HG03097 (cell line): Measurements from ENCODE around the gene GAREM1.
"Not testable (repeated sequence)": the region's sequence is repeated elsewhere in the genome, so short reads cannot be mapped to it uniquely, and the experiment has no call there.

Experiments used
- ATAC-seq: cut with Tn5 transposase; IDR thresholded peaks from one replicate; pipeline ENCODE4 v1.9.1; 2021; ENCODE audit not compliant: unreplicated experiment, low FRiP score

GAREM1 gene

DNA sequence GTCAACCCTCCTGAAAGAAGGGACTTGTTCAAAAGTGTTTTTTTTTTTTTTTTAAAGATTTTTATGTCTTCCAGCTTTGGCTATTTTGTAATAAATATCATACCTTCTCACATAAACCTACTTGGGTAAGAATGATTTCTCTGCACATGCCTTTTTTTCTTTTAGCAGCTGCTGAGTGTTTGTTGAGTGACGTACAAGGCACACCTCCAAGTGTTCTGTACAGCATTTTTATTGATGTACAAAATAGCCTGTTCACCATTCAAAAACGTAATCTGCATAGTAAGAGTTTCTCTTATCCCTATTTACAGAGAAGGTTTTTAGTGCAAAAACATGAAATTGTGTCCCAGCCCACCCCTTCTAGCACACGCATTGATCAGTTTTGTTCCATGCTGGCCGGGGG is 203.2 kb downstream of the GAREM1 start:
- no peak for ATAC-seq

DNA sequence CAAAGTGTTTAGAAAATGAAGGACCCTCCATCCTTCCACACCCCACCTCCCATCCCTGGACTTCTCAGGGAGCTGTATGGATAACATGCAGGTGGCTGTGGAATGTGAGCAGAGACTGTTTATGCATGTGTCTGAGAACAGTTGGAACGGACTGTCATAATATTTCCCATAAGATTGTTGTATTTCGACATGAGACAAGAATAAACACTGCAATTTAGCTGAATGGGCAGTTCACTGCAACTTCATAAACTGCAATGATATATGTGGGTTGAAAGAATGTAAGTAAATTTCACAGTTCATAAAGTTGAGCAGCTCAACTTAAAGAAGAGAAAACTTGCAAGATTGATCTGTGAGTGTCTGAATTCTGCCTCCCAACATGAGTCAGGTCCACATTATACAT is 206.3 kb downstream of the GAREM1 start:
- no peak for ATAC-seq

DNA sequence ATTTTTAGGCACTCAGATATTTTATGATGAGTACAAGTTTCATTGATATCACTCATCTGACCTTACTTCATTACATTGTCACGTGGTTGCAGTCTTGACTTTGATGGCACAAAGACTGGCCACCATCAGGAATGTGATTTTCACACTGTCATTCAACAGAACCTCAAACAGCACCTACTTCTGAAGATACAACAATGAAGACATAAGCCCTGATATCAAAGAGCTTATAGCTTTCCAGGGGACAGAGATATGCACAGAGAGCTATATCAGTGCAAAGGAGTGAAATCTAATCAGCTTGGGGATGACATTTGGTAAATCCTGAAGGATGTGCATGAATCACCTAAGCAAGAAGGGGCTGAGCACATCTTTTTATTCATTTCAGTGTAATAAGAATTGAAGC is 208.6 kb downstream of the GAREM1 start:
- ATAC-seq, result no peak

DNA sequence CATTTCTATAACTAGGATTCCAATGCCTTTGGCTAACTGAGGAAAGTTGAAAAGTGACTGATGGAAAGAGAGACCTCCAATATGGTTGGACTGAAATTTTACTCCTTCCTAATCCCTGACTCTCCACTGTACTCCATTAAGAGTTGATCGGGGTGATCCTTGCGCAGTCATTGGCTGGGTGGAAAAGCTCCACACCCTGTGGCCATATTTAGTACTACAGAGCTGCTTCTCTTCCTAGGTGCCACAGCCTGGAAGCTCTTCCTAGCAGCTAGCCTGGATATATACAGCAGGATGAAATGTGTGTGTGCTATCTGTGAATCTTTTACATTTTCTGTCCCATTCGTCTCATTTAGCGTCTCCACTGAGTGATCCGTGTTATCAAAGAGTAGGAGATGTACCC is 209.7 kb downstream of the GAREM1 start:
- no peak for ATAC-seq

DNA sequence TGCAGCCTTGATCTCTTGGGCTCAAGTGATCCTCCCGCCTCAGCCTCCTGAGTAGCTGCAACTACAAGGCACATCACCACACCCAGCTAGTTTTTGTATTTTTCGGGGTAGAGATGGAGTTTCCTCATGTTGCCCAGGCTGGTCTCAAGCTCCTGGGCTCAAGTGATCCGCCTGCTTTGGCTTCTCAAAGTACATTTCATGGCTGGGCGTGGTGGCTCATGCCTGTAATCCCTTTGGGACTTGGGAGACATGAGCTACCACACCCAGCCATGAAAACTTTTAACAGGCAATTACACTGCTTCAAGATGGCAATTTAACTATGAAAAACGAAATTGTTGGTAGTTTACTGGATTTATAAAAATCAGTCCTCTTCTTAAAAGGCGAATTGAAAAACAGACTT is 211.1 kb downstream of the GAREM1 start:
- ATAC-seq, result no peak

DNA sequence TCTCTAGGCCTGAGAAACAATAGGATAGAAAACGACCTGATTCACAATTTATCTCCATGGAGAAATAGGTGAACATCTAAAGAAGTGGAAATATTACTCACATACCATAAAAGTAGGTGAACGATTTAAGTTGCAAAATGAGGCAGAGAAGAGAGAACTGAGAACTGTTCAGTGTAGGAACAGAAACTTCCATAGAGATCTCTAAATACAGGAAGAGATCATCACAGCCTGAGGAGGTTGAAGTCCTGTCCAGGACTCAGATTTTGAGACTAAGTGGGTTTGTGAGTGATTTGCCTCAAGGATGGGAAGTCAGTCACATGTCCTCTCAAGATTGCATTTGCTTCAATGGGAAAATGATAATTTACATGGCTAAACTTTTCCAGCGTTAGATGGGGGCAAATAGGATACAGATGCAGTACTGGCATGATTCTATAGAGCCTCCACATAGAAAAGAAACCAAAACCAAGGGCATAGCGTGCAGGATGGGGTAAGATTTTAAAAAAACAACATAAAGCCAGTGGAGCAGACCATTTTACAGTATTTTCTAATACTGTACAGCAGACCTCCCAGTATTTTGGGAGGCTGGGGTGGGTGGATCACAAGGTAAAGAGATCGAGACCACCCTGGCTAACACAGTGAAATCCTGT is 212.0 kb downstream of the GAREM1 start:
- ATAC-seq, result no peak

DNA sequence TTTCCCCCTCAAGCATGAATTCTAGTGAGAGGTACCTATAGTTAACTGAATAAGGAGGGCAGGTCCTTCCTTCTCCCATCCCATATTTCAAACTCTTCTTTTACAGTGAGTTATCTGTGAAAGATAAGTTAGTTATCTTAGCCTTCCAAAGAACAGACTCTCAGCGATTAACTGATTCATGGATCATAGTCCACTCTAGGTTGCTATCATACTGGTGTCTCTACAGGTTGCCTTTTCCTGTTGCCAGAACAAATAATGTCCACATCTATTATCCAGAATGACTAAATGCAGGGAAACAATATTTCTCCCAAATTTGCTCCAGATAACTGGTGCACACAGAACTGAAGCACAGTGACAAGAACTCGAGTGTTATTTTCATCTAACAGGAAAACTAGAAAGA is 212.5 kb downstream of the GAREM1 start:
- no peak for ATAC-seq

DNA sequence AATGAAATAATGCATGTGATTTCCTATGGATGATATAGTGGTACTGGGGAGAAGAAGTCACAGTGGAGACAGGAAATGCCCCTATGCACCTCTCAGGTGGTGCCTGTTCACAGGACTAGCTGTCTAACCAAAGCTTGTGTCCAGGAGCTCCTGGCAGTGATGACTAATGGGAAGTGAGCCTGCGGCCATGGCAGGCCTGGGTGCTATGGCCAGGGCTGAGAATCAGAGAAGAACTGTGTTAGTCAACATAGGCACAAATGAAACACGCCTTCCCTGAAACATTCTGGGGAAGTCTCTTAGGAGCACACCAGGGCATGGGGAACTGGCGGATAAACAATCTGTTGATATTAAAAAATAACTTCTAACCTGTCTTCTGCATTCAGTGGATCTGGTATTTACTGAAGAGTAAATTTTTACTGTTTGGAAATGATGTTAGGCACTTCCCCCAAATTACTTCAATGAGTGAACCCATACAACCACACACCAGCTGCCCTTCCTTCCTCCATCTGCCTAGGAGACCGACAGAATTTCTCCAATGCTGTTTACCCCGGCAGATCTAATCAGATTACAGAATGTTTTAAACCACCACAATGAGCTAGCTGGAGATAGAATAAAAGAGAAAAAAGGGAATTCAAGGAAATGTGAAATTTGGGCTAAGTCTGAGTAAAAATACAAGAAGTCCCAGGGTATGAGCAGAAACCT is 213.4 kb downstream of the GAREM1 start:
- ATAC-seq, result no peak

DNA sequence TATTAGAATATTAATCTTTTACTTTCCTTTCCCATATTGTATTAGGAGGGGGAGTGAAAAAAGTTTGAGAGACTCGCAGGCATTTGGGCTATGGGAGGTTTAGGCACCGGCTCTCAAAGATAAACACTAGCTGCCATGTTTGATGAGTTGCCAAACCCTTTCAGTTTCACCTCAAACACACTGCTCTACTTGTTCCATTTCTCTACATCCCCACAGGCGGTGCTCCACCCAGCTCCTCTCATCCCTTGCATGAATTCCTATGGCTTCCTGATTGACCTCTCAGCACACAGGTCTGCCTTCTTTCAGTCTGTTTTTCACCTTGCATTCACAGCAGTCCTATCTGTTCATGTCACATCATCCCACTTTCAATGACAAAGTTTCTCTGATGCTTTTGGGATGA is 215.1 kb downstream of the GAREM1 start:
- no peak for ATAC-seq

DNA sequence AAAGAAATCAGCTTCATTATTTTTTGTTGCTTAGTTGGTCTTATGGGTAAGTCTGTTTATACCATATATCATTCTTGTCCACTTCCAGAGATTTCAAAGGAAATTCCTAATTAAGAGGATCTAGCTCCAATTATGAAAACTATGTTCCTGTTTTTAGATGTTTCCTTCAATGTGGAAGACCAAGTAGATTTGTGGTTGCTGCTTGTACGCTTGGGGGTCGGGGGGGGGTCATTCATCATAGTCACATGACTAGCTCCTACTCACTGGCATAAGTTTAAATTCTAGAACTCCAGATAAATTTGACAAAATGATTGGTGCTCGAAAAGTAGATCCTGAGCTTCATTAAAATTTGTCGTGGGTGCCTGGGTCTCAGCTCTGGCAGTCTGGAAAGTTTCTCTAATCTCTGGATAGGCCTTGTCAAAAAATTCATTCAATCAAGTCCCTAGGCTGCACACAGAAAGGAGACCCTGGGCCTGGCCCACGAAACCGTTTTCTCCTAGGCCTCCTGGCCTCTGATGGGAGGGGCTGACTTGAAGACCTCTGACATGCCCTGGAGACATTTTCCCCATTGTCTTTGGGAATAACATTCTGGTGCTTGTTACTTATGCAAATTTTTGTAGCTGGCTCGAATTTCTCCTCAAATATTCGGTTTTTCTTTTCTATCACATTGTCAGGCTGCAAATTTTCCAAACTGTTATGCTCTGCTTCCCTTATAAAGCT is 218.4 kb downstream of the GAREM1 start:
- ATAC-seq, result no peak

DNA sequence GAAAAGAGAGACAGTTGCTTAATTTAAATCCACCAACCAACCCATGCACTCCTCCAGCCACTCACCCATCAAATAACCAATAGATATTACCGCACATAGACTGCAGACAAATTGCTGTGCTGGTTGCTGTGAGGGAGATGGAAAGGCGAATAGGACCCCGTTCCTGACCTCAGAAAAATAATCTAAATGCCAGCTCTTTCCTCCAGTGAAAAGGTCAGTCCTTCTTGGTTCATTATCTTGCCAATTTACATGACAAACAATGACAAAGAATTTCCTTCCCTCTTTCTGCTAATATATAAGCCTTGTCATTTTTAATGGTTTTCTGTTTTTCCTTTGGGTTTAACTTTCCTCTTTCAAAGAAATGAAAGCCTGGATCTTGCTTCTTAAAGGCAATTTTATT is 219.2 kb downstream of the GAREM1 start:
- no peak for ATAC-seq

DNA sequence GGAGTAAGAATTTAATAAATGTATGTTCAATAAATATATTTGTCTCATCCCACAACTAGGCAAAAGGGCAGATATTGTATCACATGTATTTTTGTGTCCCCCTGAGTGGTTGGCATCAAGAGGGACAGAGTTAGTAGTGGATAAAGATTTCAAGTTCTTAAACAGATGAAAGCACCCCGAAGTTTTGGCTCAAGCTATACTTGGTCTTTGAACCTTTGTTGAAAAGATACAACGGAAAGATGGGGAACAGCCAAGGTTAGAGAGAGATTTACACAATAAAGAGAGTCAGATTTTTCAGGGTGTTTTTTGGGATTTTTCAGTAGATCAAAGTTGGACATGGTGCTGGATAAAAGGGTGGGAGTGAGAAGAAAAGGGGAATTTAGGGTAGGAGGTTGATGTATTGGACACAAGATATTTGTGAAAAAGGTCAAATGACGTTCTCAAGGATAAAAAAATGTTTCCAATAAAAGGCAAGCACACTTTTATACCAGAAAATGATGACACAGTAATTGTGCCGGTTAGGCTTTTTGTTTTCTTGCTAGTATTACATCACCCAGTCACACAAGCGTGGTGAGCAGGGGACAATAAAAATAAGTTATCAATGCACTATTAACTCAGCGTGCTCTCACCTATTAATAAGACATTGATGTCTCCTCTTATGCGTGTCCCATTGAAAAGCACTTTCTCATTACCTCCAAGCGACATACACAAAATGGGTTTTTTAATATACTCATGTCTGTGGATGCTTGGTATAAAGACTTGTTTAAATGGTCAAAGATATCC is 221.3 kb downstream of the GAREM1 start:
- no peak for ATAC-seq

DNA sequence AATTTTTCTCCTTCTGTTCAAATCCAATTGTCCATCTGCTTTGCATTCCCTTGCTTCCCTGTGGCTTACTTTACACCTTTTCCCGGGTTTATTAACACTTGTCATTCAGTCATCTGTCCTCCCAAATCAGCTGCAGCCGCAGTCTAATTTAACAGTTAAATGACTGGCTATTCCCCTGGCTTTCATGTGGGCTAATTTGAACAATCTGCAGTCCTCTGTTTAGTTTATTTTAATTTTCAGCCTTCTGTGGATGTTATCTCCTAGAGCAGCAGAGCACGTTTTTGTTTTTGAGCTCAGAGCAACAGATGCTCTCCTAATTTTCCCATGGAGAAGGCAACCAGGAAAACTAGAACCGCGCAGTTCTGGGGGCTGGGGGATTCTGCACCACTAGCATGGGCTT is 225.8 kb downstream of the GAREM1 start:
- ATAC-seq, result no peak

DNA sequence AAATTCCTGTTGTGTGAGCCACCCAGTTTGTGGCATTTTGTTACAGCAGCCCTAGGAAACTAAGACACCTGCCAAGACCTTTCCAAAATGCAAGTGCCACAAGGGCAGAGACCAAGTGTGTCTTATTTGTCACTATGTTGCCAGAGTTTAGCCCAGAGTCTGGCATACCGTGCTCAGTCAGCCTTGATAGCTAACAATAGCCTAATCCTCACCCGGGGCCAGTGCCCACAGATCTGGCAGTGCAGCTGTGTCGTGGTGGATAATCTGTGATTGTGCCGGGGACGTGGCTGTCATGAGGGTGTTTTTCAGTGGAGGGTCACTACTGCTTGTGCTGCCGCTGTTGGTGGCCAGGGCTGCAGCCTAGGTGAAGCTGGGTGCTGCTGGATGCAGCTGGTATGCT is 227.3 kb downstream of the GAREM1 start:
- no peak for ATAC-seq

DNA sequence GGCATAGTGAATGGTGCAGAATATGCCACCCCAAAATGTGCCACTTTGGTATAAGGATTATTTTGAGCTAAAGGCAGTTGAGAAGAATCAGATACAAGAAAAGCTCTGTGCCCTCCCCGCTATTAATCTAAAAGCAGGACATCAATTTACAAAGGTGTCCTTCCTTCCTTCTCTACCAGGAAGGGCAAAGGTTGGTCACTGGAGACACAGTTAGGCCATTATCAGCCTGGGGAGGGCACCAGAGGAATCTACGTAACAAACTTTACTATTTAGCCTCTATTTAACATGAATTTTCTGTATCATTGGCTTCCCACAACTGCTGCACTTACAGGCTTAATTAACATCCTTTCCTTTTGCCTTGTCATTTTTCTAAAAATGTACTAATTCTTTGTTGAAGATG is 228.3 kb downstream of the GAREM1 start:
- ATAC-seq, result no peak

DNA sequence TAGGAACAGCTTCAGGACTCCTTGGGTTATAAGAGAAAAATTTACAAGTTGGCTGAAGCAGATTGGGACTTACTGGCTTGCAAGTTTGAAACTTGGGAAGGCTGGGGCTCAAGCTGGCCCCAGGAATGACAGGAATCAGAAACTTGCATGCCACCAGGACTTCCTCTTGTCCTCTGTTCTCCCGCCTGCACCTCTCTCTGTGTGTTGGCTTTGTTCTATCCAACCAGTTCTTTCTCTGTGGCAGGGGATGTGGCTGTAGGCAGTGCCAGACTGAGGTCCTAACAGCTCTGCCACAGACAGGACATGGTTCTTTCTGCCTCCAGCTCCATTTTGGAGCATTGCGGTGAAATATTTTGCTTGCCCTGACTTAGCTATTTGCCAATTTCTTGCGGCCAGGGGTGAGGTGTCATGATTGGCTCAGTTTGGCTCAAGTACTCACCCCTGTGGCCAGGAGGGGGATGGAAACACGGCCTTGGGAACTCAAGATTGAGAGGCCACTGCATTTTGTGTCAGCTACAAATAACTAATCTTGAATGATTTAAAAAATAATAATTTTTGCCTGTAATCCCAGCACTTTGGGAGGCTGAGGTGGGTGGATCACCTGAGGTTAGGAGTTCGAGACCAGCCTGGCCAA is 231.9 kb downstream of the GAREM1 start:
- no peak for ATAC-seq

DNA sequence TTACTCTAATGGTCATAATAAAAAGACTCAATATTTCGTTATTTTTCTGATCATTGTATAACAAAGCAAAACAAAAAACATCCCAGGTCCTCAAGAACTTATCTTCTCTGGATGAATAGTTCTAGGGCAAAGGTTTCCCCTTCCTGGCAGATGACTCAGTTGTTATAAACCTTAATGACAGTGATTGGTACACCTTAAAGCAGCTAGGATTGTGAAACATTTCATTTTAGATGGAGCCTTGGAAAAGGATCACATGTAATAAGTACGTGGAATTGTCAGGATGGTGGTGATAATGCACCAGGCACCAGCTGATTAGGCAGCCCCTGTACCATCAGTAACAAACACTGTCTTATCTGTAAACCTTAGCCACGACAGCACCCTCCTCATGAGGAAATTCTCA is 233.6 kb downstream of the GAREM1 start:
- ATAC-seq, result no peak

DNA sequence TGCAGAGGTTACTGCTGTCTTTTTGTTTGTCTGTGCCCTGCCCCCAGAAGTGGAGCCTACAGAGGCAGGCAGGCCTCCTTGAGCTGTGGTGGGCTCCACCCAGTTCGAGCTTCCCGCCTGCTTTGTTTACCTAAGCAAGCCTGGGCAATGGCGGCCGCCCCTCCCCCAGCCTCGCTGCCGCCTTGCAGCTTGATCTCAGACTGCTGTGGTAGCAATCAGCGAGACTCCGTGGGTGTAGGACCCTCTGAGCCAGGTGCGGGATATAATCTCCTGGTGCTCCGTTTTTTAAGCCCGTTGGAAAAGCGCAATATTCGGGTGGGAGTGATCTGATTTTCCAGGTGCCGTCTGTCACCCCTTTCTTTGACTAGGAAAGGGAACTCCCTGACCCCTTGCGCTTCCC is 237.3 kb downstream of the GAREM1 start:
- ATAC-seq, result not testable (repeated sequence)

DNA sequence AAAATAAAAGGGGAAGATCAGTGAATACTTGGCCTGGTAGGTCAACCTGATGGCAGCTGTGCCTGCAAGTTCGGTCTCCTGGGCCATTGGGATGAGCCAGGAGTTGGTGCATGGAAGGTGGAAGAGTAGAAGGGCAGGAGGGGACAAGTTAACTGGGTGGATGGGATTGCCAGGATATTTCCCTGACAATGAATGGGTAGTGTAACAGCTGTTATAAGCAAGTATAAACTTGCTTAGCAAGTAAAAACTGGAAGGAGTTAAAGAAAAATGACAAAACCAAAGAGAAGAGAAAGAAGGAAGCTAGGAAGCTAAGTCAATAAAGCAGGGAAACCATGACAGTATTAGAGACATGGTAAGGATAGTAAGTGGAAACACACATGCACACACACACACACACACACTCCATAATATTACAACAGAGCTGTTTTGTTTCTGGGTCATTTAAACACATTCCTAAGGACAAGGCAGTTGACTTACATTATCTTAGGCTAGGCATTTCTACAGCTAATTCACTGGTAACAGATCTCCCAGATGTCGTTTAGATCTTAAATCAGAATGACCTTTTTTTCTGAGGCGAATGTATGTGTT is 251.2 kb downstream of the GAREM1 start:
- no peak for ATAC-seq

DNA sequence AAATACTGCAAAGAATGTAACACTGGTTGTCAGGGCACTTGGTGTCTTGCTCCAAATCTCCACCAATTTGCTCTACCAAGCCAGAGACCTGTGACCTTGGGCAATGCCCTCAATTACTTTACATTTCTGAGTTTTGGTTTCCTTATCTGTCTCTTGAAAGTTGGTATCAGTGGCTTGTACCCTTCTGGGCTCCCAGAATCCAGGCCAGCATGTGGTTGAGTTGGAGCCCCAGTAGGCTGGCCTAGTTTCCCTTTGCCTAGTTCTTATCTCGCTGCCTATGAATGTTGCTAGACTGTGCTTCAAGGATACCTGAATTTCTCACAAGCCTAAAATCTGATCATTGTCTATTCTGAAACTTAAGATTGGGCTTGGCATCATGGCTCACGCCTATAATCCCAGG is 254.3 kb downstream of the GAREM1 start:
- ATAC-seq, result no peak
